ENCODE data around the gene PYGB.

Gene PYGB

DNA sequence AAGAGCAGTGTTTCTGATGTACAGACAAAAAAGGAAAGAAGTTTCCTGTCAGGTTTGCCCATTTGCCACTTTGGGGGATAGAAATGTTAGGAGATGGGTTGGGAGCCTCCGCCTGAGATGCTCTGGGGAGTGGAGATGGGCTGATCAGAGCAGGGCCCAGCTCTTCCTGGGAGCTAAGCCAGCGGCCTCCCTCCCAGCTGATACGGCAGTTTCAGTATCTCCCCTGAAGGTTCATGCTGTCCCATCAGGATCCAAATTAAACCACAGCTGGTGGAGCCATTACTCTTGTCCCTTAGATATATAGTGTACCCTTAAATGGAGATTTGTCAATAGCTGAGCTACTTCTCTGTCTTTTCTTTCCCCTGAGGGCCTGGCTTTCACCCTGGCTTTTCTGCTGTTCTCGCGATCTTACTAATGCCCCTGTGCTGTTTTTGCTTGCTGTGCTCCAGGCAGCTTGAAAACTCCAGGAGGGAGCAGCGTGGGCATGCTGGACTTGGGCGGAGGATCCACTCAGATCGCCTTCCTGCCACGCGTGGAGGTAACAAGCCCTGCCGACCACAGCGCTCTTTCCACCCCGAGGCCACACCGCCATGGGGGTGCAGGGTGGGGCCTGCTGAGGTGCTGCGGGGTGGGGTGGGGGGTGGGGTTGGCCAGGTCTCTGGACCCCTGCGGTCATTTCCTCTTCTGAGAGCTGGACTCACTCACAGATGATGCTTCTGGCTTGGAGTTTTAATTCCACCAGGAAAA lies 31.5 kb upstream of the PYGB start:
- DNase-seq = no peak

DNA sequence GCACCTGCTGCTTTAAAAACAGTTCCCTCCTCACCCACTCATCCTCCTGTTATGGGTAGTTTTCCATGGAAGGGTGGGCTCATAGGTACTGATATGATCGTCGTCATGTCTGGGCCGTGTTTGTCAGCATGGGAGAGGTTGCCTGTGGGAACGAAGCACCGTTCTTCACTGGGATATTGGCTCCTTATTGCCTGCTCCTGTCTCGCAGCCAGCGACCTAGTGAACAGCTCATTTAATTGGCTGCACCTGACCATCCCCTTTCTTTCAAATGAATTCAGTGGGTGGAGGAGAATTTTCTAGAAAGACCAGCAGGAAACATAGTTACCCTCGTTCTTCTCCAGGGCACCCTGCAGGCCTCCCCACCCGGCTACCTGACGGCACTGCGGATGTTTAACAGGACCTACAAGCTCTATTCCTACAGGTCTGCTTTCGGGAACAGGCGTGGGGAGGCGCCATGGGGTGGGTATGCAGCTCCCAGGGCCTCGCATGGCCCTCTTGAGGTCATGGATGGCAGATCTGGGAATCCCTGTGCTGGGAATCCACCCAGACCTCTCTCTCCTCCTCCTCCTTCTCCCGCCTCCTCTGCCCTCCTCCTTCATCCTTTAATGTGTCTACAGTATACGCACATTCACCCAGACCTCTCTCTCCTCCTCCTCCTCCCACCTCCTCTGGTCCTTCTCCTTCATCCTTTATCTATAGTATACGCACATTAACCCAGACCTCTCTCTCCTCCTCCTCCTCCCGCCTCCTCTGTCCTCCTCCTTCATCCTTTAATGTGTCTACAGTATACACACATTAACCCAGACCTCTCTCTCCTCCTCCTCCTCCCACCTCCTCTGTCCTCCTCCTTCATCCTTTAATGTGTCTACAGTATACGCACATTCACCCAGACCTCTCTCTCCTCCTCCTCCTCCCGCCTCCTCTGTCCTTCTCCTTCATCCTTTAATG lies 30.4 kb upstream of the PYGB start:
- no peak for DNase-seq

DNA sequence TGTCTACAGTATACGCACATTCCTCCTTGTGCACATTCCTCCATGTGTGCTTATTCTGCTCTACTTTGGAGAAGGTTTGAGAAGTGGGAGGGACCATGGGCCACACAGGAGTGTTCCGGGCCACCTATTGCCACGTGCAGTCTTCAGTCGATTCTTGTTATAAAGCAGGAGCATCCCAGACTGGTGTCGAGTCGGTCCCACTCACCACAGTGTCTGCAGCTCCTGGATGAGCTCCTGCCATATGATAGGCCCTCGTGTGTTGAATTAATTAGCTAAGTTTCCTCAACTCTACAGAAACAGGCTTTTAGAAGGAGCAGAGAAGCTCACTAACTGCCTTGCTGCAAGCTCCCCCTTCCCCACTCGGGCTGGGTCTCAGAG lies 29.8 kb upstream of the PYGB start:
- no peak for DNase-seq

DNA sequence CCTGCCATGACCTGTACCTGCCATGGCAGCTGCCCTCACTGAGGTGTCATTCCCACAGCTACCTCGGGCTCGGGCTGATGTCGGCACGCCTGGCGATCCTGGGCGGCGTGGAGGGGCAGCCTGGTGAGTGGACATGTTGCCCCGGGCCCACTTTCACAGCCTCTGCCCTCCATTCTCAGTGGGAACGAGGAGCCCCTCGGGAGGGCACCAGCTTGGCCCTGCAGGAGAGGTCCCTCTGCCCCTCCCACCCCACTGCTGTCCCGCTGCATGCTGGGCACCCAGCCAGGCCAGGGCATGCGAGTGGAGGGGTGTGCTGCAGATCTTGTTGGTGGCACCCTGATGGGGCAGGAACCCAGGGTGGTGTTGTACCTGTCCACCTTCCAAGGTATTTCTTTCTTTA lies 29.4 kb upstream of the PYGB start:
- DNase-seq = no peak

DNA sequence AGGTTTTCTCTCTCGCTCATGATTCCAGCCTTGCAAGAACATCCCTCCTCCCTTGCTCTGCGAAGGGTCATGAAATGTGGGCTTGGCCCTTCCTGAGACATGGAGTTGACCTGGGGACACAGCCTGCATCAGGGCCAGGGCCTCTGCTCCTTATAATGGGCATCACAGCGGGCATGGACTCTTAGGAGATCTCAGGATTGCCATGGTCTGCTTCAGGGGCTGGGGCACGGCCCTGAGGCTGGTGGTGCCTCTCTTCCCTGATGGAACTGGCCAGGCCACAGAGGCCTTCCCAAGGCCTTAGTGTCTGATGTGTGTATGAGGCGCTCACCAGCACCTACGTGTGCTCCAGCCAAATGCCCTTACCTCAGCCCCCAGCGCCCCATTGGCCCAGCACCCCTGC lies 28.5 kb upstream of the PYGB start:
- DNase-seq = no peak

DNA sequence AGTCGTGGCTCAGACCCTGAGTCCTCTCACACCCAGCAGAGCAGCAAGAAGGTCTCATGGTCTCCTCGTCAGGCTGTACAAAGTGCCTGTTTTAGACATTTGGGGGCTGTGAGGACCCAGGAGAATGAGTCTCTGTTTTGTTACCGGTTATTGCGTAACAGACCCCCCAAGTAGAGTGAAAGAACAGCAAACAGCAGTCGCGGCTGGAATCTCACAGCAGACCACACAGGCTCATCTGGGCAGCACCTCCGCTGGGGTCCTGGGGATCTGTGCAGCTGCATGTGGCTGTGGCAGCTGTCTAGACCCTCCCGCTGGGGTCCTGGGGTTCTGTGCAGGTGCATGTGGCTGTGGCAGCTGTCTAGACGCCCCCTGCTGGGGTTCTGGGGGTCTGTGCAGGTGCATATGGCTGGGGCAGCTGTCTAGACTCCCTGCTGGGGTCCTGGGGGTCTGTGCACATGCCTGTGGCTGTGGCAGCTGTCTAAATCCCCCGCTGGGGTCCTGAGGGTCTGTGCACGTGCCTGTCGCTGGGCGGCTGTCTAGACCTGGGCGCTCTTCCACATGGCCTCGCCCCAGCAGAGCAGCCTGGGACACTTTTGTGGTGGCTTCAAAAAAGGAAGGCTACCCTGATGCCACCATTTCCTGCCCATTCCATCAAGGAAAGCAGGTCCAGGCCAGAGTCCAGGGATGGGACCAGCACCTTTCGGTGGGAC lies 27.7 kb upstream of the PYGB start:
- peak; percentile 73 for DNase-seq

DNA sequence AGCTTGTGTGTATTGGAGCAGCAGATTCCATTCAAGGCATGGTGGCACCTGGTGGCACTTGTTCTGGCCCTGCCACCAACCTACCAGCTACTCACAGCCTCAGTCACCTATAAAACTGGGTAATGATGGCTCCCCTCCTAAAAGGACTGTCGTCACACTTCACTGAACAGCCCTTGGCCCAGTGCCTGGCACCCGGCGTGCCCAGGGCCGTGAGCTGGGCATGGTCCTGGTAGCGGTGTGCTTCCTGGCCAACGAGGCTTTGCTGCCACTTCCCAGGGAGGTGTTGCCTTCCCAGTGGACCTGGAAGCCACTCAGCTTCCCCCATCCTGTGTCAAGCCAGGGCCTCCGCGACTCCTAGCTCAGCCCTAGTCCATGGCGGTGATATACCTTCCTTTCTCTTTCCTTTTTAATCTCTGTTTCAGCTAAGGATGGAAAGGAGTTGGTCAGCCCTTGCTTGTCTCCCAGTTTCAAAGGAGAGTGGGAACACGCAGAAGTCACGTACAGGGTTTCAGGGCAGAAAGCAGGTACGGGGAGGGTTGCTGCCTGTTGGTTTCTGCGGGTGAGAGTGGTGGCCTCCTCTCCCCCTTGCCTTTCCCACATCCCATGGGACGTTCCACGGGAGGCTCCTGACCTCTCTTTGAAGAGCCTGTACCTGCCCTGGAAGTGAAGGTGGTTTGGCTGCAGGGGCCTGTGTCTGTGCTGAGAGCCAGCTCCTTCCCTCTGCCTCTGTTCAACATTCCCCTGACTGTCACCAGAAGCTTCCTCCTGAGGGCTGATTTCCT lies 26.9 kb upstream of the PYGB start:
- DNase-seq = no peak

DNA sequence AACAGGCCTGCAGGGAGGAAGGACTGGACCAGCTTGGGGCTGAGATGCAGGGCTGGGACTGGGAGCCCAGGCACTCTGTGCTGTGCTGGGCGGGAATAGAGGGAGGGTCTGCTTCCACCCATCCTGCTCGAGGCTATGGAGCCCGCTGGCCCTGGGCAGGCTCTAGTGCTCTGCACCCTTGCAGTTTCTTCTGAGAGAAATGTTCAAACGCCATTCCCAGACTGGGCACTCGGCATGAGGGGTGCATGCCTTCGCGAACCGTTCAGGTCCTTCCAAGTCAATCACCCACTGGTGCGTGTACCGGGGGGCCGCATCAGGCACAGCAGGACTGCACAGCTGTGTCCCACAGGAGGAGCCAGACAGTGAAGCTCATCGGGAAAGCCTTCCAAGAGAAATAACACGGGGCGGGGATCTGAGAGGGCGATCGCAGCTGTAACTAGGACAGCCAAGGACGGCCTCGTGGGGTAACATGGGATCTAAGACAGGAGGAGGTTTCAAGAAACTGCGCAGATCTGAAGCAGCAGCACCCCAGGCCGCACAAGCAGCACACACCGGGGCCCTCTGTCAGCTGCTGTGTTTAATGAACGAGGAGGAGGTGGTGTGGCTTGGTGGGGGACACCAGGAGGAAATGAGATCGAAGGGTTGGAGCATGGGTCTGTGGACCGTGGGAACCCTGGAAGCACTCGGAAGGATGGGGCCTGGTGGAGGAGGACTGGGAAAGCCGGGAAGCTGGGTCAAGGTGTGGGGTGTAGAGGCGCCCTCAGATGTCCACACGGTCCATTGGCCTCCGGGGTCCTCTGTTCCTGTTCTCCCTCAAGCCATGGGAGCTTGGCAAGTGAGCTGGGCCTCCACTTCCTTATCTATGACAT lies 26.1 kb upstream of the PYGB start:
- no peak for DNase-seq

DNA sequence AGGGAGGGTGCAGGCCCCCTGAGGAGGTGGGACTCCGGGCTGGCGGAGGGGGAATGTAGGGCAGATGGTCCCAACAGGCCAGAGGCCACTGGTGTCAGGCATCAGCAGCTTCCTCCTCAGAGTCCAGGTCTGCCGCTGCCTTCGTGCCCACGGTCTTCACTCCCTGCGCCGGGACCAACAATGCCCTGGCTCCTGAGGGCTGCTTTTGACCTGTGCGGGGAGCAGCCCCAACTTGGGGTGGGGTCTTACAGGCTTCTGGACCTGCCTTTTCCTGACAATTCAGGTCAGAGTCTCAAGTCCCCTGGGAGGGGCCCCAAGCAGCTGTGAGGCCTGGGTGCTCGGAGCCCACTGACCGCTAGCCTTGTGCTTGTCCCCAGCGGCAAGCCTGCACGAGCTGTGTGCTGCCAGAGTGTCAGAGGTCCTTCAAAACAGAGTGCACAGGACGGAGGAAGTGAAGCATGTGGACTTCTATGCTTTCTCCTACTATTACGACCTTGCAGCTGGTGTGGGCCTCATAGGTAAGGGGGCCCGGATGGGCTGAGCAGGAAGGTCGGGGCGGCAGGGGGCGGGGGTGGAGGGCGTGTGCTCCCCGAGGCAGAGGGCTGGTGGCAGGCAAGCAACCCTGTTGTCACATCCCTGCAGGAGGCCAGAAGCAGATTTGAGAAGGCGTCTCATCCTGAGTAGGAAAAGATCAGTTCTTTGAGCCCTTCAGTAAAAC lies 25.3 kb upstream of the PYGB start:
- DNase-seq = no peak

DNA sequence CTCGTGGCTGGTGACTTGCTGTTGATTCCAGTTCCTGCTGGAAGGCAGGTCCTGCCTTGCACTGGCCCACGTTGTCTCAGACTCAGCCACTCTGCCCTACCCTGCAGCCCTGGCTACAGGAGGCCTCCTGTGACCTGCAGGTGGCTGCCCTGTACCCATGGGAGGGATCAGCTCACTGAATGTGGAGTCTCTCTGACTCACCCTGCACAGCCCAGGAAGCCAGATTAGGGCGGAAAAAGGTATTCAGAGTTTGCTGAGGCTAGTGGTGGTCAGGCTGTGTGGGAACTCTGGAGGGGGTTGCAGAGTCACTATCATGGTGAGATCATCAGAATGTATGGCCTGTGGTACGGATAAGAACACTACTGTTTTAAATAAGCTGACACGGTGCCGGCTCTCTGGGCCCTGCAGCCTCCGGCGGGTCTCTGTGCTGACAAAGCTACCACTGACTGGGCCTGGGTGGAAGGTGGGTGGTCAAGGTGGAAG lies 24.7 kb upstream of the PYGB start:
- no peak for DNase-seq

DNA sequence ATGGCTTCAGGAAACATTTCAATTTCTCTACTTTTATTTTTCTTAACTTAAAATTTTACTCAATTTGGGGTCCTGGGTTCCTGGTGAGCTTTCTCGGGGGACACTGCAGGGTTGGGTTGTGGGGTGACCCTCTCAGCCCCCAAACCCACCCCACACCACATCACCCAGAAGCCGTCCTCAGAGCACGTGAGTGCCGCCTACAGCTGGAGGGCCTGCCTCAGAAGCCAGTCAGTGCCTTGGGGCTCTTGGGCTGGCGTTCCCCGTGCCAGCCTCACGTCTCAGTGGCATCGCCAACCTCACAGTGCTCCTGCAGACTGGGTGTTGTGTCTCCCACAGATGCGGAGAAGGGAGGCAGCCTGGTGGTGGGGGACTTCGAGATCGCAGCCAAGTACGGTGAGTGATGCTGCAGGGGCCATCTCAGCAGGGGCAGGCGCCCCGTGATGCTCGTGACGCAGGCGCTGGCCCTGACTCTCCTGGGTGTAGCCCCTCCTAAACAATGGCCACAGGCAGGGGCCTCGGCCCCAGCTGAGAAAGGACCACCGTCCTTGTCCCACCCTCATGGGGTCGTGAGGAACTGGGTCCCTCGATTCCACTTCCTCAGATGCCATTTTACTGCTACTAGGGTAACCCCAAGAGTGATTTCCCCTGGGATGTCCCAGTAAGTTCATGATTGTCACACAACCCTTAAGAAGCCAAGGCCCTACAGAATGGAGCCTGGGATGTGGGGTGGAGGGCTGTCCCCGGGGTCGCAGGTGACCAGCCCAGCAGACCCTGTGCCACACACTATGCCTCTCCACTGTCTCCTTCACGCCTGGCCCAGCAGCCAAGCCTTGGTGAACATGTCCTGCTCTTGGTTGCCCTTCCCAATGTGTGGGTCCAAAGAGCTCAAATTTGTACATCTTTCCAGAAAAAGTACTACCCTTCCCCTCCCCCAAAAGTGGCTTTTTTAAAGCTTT lies 23.8 kb upstream of the PYGB start:
- DNase-seq = no peak

DNA sequence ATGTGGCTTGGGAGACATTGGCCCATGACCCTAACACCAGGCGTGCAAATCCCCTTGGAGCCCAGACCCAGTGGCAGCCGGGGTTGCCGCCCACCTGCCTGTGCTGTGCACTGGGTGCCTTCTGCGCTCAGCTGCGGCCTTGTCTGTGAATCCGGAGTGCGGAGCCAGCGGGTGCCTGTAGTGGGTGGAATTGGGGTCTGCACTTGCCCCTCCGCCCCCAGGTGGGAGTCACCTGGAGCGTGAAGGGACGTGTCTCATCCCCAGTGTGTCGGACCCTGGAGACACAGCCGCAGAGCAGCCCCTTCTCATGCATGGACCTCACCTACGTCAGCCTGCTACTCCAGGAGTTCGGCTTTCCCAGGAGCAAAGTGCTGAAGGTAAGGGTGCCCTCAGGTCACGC lies 22.9 kb upstream of the PYGB start:
- no peak for DNase-seq

DNA sequence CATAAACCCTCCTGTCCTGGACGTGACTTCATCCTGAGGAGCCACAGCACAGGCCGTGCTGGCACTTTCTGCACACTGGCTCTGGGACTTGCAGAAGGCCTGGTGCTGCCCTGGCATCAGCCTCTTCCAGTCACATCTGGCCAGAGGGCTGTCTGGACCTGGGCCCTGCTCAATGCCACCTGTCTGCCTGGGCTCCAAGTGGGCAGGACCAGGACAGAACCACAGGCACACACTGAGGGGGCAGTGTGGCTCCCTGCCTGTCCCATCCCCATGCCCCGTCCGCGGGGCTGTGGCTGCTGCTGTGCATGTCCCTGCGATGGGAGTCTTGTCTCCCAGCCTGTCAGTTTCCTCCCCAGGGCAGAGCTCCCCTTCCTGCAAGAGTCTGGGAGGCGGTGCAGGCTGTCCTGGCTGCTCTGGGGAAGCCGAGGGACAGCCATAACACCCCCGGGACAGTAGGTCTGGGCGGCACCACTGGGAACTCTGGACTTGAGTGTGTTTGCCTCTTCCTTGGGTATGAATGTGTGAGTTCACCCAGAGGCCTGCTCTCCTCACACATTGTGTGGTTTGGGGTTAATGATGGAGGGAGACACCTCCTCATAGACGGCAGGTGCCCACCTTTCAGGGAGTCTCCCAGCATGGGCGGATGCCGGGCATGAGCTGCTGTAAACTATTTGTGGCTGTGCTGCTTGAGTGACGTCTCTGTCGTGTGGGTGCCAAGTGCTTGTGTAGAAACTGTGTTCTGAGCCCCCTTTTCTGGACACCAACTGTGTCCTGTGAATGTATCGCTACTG lies 22.0 kb upstream of the PYGB start:
- no peak for DNase-seq

DNA sequence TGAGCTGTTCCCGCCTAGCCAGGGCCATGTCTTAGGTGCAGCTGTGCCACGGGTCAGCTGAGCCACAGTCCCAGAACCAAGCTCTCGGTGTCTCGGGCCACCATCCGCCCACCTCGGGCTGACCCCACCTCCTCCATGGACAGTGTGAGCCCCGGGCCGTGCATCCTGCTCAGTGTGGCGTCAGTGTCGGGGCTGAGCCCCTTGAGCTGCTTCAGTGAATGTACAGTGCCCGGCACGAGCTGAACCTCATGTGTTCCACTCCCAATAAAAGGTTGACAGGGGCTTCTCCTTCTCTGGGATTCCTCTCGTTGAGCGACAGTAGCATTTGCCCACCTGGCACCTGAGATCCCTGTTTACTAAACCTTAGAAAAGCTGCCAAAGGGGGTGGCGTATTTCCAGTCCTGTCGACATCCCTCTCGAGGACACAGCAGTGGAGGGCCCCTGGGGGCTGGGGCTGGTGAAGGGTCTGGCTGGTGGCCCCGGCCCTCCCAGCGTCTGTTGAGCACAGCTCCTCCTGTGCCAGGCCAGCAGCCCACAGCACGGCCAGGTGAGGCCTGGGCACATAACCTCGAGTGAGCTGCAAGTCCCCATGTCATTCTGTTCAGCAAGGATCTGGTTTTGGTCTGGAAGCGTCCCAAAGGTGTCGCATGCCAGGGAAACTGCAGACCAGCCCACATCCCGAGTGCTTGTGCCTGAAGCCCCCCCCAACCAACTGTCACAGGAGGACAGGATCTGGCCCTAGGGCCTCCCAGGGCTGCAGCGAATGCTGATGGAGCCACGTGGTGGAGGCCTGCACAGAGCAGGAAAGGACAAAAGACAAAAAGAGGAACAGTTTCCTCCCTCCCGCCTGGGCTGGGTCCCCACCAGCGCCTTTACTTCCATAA lies 21.2 kb upstream of the PYGB start:
- no peak for DNase-seq

DNA sequence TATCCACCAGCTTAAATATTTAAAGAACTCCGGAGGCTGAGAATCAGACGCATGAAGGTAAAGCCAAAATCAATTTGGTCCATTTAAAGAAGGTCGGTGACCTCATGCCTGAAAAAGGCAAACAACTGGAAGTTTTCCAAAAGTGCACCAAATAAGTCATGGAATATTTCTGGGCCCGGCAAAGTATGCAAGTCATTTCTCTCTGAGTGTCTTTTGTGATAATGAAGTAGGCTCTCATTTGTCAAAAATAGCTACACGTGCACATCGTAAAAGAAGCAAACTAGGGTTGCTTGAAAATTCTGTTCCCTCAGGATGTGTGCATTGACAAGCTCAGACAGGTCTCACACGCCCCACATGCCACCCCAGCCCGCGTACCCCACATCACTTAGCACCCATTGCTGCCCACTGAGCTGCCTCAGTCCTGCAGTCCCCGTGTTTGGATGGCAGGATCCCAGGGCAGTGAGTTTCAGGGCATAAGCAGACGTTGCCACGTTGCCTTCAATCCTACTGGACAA lies 20.5 kb upstream of the PYGB start:
- DNase-seq = no peak

DNA sequence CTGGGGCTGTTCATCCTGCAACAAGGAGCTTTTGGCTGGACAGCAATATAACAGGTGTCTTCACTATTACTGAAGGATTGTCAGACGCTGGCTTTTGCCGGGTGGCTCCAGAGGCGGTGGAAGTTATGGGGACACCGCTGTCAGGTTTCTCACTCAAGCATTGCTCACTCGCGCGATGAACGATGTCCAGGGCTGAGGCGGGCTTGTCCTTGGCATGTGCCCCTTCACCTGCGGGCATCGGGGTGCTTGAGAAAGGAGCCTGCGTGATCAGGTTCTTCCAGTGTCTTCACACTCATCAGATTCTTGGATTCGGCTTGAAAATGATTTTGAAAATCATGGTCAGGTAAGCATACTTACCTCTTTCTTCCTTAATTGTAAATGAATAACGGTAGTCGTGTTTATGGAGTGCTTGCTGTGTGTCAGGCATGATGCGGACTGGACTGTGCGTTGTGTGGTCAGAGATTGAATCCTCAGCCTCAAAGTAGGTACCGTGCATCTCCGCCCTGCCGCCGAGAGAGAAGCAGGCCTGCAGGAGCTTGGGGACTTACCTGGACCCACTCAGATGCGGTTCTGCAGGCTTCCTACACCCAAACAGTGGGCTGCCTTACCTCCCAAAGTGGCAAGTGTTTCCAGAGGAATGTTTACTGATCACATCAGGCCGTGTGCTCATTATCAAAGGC lies 18.3 kb upstream of the PYGB start:
- DNase-seq = no peak
